SK-N-DZ (cell line): Measurements from ENCODE around the gene CATSPERB.

ENCODE experiments used
- small RNA-seq, 2 experiments: library from RNA; depleted of rRNA; stranded (forward); fragments of <200 nt; gene quantifications; one replicate each; pipeline ENCODE3, GENCODE V24; 2014

The CATSPERB gene

Small RNAs within 50 kb of the gene (small RNA-seq; reads per million reads assigned to genes)
- gene AL133373.1 (0 reads per million in 2 experiments), gene POLR3GP1 (0 reads per million in 2 experiments), gene RF00012 (0.10 to 0.84 reads per million in 2 experiments)
